ENCODE data around the gene FCRLA.

DNA sequence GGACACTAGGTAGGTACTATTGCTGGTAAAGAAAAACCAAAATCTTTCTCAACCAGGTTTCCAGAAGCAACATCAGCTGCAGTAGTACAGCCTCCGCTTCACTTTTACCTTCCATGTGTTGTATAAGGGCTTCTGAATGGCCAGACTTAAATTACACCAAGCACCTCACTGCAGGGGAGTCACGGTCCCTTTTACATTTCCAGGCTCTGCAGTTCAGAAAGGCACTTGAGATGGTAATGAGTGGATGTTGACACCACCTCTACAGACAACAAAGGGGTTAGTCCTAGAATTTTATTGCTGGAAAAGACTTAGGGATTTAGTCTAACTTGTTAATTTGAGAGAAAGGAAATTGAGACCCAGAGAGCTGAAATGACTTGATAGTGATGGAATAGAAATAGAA, 30.6 kb downstream of the FCRLA start:
- TF ChIP-seq, protein P1, sequence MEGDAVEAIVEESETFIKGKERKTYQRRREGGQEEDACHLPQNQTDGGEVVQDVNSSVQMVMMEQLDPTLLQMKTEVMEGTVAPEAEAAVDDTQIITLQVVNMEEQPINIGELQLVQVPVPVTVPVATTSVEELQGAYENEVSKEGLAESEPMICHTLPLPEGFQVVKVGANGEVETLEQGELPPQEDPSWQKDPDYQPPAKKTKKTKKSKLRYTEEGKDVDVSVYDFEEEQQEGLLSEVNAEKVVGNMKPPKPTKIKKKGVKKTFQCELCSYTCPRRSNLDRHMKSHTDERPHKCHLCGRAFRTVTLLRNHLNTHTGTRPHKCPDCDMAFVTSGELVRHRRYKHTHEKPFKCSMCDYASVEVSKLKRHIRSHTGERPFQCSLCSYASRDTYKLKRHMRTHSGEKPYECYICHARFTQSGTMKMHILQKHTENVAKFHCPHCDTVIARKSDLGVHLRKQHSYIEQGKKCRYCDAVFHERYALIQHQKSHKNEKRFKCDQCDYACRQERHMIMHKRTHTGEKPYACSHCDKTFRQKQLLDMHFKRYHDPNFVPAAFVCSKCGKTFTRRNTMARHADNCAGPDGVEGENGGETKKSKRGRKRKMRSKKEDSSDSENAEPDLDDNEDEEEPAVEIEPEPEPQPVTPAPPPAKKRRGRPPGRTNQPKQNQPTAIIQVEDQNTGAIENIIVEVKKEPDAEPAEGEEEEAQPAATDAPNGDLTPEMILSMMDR (IDR thresholded peaks at IDR 0.05) = no peak
- no peak for TF ChIP-seq POLR2A (IDR thresholded peaks at IDR 0.05)

Measured in Peyer's patch (tissue), 4 donors.